Tibial nerve (tissue), 4 donors: ENCODE data around the gene SLC6A9.

Experiments
- EP300 ChIP-seq, 2 donors: sonication (generic); formaldehyde crosslinking; IDR thresholded peaks; one replicate each; pipeline ENCODE4 v1.6.1; 2017; ENCODE audit warnings: antibody characterized with exemption in 2 of 2, mild to moderate bottlenecking in 1 of 2
- POLR2A ChIP-seq, 2 donors: fragments of 450-650 bp; IDR thresholded peaks; one replicate each; pipeline ENCODE4 v1.6.1; 2017; ENCODE audit warnings: antibody characterized with exemption in 2 of 2, mild to moderate bottlenecking in 2 of 2, moderate library complexity in 2 of 2
- TF ChIP-seq, protein P1 (sequence below), 5 experiments: fragments of 200-600 bp in 3 of 5; fragments of 450-650 bp in 2 of 5; sonication (generic) in 3 of 5; IDR thresholded peaks; one replicate each; pipeline ENCODE4 v1.5.1; 2016 to 2019; ENCODE audit warnings: antibody characterized with exemption in 5 of 5, mild to moderate bottlenecking in 3 of 5, moderate library complexity in 2 of 5

DNA sequence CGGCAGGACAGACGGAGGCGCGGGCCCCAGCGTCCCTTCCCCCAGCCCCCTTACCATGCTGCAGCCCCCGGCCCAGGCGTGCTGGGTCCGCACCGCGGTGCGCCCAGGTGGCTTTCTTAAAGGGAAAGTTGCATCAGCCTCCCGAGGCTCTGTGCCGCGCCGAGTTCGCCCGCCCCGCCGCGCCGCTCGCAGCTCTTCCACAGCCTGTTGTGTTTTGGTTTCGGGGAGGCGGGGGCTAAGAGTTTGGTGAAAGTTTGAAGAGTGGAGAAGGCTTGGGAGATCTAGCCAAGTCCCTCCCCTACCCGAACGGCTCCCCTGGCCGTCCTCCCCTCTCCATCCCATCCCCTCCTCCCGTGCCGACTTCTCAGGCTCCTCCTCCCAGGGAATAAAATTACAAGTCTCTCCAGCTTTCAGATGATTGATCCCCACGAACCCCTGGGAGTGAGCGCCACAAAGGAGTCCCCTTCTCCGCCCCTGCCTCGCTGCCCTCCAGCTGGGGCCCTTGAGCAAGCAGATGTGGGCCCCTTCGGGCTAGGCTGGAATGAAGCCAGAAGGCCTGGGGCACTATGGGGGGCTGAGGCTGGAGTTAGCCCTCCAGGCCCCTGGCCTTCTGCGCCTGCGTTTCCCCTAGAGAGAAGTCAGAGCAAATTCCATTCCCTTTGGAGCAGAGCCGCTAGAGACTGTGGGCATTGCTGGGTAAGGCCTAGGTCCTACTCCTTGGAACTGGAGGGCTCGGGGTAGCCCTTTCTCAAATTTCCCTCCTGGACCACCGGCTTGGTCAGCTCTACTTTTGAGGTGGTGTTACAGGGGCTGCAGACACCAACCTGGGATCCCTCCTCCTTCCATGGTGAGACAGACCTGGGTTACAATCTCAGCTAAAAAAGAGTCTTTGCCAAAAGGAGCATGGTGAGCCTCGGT, at the start of gene SLC6A9:
- TF ChIP-seq, protein P1, sequence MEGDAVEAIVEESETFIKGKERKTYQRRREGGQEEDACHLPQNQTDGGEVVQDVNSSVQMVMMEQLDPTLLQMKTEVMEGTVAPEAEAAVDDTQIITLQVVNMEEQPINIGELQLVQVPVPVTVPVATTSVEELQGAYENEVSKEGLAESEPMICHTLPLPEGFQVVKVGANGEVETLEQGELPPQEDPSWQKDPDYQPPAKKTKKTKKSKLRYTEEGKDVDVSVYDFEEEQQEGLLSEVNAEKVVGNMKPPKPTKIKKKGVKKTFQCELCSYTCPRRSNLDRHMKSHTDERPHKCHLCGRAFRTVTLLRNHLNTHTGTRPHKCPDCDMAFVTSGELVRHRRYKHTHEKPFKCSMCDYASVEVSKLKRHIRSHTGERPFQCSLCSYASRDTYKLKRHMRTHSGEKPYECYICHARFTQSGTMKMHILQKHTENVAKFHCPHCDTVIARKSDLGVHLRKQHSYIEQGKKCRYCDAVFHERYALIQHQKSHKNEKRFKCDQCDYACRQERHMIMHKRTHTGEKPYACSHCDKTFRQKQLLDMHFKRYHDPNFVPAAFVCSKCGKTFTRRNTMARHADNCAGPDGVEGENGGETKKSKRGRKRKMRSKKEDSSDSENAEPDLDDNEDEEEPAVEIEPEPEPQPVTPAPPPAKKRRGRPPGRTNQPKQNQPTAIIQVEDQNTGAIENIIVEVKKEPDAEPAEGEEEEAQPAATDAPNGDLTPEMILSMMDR (IDR thresholded peaks at IDR 0.05), result no peak
- TF ChIP-seq POLR2A (IDR thresholded peaks at IDR 0.05) (no peak), EP300 (IDR thresholded peaks at IDR 0.05) (no peak)
